NCI-H748 treated with DMSO at 0.1 percent for 48 hours (cell line): Measurements from ENCODE around the gene PIH1D1.

Experiments used
- DNase-seq: peaks from one replicate; lab custom pipeline; 2025; lab: John Stamatoyannopoulos, UW

Gene PIH1D1

DNA sequence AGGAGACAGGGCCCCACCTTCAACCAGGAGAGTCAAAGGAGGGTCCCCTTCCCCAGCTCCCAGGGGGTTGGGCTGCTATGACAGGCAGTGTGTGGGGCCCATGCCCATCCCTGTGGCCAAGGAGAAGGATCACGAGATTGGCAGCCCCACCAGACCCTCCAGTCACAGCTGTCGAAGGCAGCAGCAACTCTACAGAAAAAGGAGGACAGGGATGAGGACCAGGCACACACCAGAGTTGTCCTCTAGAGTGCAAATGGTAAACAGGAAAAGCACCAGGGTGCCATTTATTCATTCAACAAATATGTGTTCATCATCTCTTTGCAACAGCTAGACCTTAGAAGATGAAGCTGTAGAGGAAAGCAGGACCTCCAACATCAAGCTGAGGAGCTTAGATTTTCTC, 32.4 kb downstream of the PIH1D1 start:
- DNase-seq = no peak

DNA sequence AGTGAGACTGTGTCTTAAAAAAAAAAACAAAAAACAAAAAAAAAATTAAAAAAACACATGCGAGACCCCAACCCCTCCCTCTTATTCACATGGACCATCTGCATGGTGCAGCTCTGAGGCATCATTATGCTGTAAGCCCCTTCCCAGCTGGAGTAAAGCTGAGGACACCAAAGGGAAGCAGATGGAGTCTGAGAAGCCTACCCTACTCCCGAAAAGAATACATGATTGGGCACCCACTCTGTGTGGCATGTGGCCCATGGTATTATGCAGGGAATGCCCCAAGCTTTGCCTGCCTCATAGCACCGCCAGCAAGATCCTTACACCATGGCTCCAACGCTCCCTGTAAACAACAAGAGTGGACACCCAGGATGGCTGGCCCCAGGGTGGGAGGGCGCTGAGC, 33.1 kb downstream of the PIH1D1 start:
- DNase-seq = no peak

DNA sequence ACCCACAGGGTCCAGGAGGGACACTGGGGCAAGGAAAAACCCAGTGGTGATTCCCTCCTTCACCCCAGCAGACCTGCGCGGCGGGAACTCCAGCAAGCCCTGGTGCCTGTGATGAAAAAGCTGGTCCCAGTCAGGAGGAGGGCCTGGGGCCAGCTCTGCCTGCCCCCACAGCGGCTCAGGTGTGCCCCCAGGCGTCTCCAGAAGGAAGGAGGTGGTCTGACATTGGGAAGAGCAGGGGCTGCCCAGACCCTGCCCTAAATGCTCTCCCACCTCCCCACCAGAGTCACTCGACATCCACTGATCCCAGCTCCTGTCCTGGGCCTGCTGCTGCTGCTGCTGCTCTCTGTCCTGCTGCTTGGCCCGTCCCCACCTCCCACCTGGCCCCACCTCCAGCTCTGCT, 34.5 kb downstream of the PIH1D1 start:
- no peak for DNase-seq

DNA sequence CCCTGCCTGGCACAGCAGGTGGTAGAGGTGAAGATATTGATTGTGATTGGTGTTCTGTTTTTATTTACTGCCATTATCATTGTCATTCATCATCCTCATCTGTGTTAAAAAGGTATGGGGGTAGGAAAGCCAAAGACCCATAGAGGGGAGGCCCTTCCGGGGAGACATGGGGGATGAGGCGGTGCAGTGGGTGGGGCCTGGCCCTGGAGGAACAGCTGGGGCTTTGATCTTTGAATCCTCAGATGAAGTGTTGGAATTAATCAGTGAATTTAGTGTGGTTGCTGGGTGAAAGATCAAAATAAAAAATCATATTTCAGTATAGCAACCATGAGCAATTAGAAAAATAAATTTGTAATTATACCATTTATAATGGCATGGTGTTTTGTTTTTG, 35.8 kb downstream of the PIH1D1 start:
- DNase-seq = no peak

DNA sequence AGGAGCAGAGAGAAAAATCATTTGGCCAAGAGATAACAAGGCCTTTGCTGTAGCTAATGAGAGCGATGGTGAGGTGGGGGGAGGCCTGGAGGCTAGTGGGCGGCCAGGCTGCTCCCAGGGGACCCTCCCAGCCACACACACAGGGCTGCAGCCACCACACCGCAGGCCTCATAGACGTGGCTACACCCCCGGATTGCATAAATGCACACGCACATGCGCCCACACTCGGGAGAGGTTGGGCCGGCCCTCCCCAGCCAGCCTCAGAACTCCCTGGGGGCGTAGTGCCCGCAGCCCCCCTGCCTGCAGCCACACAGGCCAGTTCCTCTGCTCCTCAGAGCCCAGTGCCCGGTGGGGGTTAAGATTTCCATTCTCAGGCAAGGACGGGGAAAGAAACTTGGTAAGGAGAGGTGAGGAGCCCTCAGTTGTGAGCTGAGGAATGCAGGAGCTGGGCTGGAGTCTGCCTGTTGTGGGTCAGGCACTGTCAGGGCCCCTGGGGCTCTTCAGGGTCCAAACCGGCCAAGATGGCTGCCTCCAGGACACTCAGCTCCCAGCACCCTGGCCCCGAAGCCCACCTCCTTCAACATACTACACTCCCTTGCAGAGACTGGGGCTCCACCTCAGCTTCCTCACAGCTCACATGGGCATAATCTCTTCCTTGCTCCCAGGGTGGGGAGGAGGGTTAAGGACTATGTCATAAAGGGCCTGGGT, 36.4 kb downstream of the PIH1D1 start:
- DNase-seq = no peak

DNA sequence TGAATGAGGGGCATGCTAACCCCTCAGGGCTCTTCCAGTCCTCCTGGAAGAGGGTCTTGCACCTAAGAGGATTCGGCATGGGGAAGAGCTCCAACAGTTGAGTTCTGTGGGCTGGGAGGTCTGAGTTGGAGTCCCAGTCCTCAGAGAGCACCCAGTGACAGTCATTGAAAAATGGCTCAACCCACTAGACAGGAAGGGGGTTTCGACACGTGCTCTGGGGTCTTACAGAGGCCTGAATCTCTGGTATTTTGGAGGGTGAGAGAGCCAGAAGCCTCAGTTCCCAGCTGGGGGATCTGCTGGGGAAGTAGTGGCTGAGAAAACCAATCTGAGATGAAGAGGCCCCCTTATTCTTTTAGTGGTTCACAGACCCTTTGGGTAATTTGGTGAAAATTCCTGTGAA, 37.4 kb downstream of the PIH1D1 start:
- no peak for DNase-seq

DNA sequence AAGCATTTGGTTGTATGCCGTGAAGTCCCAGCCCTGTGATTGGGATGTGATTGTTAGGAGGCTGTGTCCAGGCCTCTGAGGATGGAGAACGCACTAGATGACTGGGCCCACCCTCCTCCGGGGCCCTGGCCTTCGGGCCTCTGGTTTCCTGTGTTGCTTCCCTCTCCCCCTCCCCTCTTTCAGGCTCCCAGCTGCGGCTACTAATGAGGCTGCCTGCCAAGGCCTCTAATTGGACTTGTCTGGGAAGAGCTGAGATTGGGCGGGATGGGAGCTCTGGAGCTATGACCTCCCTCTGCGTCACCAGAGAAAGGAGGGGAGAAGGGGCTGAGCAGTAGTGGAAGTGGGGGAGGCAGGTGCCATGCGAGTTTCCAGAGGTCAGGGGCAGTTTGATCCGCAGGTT, 38.3 kb downstream of the PIH1D1 start:
- no peak for DNase-seq

DNA sequence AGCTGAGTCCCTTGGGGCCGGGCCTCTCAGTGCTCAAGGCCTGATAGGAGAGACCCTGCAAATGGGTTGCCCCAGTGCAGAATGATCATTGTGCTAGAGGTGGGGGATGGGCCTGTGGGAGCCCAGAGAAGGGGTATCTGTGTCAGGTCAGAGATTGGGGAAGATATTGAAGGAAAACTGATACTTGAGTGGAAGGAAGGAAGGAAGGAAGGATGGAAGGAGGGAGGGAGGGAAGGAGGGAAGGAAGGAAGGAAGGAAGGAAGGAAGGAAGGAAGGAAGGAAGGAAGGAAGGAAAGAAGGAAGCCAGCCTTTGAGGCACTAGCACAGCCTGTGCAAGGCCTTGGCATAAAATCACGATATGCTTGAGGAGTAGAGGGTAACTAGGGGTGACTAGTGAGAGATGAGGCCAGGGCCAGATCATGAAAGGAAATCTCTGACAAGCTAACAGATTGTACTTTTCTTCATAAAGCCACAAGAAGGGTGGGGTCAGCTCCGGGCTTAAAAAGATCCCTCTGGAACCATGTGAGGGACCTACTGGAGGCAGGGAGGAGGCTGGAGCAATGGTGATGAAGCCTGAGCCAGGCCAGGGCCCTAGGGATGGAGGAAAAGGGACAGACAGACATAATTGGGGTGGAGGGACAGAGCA, 39.8 kb downstream of the PIH1D1 start:
- no peak for DNase-seq

DNA sequence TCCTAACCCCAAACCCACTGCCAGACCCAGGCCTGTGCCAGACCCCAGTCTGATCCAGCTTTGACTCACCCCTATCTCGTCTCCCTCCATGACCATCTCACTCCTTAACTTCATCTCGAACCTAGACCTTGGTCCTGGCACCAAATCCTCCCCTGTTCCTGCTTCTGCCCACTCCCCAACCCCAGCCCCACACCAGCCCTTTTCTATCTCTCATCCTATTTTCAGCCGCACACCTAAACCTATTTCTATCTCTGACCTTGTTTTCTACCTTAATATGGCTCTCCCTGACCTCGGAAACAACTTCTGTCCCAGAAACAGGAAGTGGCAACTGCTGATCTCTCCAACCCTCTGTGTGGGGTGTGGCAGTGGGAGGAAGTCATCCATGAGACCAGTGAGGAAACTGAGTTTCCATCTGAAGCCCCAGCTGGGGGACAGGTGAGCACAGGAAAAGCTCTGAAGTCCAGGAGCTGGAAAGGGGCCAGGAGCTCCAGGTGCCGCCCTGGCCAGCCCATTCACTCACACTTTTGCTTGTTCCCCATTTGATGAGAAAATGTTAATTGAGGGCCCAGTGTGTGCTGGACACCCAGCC, 42.1 kb downstream of the PIH1D1 start:
- no peak for DNase-seq

DNA sequence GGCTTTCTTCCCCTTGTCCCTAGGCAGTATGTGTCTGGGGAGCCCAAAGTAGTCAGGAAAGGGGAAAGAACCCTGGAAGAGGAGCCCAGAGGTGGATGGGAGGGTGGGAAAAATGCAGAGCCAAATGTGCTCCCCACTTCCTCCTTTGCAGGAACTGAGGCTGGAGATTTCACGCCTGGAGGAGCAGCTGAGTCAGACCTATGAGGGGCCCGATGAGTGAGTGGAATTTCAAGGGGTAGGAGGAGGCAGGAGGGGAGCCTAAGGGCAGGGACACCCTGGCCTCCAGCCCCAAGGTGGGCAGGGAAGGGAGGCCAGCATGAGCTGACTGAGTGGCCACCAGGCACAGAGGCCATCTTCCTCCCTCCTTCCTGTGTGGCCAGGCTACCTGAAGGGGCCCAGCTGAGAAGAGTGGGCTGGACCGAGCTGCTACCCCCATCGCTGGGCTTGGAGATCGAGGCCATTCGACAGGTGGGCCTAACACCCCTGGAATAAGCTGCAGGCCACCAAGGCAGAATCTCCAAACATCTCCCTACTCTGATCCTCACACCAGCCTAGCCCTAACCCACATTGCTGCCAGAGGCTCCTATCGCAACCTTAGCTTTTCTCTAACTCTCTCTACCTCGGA, 42.7 kb downstream of the PIH1D1 start:
- no peak for DNase-seq

DNA sequence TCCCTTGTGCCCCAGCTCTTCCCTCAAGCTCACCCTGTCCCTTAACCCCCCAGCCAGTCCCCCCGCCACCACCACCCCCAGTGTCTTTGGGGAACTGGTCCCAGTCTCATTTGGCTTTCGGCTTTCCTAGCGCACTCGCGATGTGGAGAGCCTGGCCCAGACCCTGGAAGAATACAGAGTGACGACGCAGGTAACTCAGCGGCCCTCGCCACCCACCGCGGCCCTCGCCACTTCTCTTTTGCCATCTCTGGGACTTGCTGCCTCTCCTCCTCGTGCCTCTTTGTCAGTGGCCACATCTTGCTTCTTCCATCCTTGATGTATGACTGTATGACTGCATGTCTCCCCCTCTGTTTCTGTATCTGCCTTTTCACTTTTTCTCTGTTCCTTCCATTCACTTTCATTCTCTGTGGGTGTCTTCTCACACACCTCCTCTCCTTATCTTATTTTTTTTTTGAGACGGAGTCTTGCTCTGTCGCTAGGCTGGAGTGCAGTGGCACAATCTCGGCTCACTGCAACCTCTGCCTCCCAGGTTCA, 44.1 kb downstream of the PIH1D1 start:
- no peak for DNase-seq

DNA sequence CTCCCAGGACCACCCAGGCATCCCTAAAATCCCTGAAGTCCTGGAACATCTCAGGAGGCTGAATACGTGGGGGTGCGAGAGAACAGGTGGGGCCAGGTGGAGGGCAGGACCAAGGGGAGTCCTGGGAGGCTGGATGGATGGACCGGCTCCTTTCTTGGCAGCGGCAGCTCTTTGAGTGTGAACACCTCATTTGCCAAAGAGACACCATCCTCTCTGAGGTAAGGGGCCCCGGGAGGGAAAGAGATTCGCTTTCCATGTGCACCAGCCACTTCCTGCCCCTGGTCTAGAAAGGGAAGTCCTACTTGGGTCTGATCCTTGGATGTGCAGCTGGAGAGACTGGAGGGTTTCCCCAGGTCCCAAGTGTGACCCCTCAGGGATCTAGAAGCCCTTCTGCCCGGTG, 44.5 kb downstream of the PIH1D1 start:
- no peak for DNase-seq

DNA sequence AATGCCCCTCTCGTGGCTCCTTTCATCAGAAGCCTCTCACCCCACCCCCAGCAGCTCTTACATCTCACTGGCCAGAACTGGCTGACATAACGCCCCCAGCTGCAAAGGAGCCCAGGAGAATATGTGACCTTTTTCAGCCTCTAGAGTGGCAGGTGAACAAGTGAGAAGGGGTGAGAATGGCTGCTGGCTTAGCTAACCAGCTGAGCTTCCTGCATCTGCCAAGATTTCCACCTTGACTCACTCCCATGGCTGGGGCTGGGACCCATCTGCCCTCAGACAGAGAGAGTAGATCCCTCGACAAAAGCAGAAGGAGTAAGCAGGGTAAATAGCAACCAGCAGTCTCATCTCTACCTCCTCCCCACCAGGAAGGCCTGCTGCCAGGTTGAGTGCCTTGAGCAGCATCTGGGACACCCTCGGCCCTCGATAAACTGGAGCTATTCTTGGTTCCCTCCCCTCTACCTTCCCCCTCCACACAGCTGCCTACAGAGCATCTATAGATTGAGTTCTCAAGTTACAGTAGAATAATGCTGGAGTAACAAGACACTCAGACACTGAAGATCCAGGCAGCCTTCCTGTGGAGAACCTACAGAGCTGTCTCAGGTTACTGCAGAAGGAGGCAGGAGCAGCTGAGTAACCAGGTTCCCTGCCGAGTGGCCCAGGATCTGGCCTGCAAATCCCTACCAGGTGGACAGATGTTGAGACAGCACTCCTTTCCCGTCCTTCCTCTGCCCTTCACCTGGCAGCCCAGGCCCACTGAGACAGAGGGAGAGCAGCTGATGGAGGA, 48.0 kb downstream of the PIH1D1 start:
- peak; percentile 64 for DNase-seq

DNA sequence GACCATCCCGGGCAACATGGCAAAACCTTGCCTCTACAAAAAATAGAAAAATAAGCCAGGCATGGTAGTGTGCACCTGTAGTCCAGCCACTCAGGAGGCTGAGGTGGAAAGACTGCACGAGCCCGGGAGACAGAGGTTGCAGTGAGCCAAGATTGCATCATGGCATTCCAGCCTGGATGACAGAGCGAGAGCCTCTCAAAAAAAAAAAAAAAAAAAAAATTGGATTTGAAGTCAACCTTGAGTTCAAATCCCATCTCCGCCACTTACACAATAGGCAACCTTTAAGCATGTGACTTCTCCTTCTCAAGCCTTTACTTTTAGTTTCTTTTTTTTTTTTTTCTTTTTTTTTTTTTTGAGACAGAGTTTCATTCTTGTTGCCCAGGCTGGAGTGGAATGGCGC, 51.6 kb downstream of the PIH1D1 start:
- no peak for DNase-seq

DNA sequence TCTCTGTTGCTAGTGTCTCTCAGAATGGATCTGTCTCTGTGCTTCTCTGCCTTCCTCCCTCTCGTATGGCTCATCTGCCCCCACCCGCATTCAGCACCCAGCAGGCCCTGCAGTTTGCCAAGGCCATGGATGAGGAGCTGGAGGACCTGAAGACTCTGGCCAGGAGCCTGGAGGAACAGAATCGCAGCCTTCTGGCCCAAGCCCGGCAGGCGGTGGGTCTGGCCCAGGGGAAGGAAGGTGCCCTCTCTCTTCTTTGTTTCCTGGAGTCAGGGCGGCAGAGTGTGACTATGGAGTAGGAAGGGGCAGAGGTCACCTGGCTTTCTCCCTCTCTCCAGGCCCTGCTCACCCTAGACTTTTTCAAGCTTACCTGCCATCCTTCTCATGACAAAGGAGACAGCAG, 52.7 kb downstream of the PIH1D1 start:
- no peak for DNase-seq

DNA sequence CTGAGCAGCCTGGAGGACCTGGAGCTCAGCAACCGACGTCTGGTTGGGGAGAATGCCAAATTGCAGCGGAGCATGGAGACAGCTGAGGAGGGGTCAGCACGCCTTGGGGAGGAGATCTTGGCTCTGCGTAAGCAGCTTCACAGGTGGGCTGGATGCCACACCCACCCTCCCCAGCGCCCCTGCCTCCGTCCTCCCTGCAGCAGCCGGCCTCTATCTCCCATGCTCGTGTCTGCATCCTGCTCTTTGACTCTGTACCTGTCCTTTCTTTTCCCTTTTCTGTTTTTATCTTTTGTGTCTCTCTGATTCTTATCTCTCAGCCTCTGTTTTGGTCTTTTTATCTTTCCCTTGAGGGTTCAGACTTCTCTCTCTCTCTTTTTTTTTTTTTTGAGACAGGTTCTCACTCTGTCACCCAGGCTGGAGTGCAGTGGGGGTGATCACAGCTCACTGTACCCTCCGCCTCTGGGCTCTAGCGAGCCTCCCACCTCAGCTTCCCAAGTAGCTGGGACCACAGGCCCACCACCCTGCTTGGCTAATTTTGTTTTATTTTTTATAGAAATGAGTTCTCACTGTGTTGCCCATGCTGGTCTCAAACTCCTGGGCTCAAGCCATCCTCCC, 53.5 kb downstream of the PIH1D1 start:
- DNase-seq = no peak

DNA sequence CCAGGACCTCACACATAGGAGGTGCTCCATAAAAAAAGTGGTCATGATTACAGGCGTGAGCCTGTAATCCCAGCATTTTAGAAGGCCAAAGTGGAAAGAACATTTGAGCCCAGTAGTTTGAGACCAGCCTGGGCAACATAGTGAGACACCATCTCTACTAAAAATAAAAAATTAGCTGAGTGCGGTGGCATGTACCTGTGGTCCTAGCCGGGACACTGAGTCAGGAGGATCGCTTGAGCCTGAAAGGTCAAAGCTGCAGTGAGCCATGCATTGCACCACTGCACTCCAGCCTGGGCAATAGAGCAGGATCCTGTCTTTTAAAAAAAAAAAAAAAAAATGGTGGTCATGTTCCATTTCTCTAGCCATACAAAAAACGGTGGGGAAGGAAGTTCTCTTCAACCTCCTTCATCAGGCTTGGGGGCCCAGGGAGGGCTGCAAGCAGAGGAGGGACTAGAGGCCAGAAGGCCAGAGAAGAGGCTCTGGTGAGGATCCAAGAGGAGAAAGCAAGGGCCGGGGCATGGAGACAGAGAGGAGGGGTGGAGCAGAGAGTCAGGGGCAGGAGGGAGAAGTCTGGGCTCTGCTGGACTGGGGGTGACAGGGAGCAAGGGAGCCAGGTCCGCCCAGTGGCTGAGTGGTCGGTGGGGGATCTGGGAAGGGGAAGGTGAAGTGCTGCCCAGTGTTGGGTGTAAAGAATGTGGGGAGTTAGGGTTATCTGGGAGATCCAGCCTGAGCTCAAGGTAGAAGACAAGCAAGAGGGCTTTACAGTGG, 54.7 kb downstream of the PIH1D1 start:
- no peak for DNase-seq
